Right ventricle myocardium superior (tissue), 1 donor: ENCODE measurements around the gene TGFB2. TPM values are rescaled to one million over a fixed set of nuclear protein-coding genes. Genes with fewer than 3 reads are reported as not detected.
A peak's percentile ranks its signal among the peaks of the same experiment; 100 is the strongest.

ENCODE experiments used
- ATAC-seq: fragments of 200-7000 bp; cut with Tn5 transposase; one replicate; pipeline ENCODE4 v1.9.1; 2020; ENCODE audit warnings: mild to moderate bottlenecking; ENCODE audit not compliant: poor library complexity
- DNase-seq: peaks from one replicate; pipeline ENCODE4 v3.0.0-alpha.2; 2020
- intact Hi-C: fragments of 100-400 bp; cut with DNase I; formaldehyde crosslinking; loops from one replicate; pipeline ENCODE4 v1.11.2; 2022
- total RNA-seq: library from RNA; stranded (reverse); fragmentation: NEBNext Ultra II Directional; extraction: Animal tissue kit (Norgen Biotek cat#: 25700); gene quantifications from one replicate; pipeline ENCODE4 v1.2.1, GENCODE V29; 2021
- donor health status: DM: no; HTN: yes; CAD: no; lungs with severe emphysema.

Gene TGFB2
- total RNA-seq, 1 donor from 2014 or later: 1.5 TPM

- ATAC-seq: no peak
These were observed 6.9 kb downstream of the TGFB2 start for GRCh38 chr1:218352075-218352438.

GRCh38 chr1:218353656-218354055 is 8.5 kb downstream of the TGFB2 start:
- DNase-seq (no peak), ATAC-seq (no peak)
- intact Hi-C loops: no loop called here

More at GRCh38 chr1:218352075-218352438, 6.9 kb downstream of the TGFB2 start:
- intact Hi-C loops: no loop called here
- DNase-seq: no peak

DNA sequence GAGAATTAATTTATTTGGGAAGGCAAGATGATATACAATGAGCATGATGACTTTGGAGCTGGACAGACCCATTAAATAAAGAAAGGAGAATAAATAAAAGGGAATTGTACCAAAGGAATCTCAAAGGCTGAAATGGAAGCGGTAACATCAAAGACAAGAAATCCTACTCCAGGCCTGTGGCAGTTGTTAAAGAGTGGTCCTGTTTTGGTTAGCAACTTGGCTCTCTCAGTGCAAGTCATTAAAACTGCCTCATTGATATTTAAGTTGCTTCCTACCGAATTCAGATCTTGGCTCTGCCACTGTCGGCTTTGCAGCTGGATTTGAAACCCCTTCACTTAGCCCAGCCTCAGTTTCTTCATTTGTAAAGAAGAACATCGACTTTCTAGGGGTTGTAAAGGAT is 10.1 kb downstream of the TGFB2 start:
- intact Hi-C loops: no loop called here
- ATAC-seq (no peak), DNase-seq (no peak)

- ATAC-seq: peak; percentile 38
- intact Hi-C loops: no loop called here
These were observed 12.2 kb downstream of the TGFB2 start for GRCh38 chr1:218357211-218357892.

GRCh38 chr1:218357893-218358232 is 12.7 kb downstream of the TGFB2 start:
- no peak for ATAC-seq

More at GRCh38 chr1:218357211-218357892, 12.2 kb downstream of the TGFB2 start:
- no peak for DNase-seq

DNA sequence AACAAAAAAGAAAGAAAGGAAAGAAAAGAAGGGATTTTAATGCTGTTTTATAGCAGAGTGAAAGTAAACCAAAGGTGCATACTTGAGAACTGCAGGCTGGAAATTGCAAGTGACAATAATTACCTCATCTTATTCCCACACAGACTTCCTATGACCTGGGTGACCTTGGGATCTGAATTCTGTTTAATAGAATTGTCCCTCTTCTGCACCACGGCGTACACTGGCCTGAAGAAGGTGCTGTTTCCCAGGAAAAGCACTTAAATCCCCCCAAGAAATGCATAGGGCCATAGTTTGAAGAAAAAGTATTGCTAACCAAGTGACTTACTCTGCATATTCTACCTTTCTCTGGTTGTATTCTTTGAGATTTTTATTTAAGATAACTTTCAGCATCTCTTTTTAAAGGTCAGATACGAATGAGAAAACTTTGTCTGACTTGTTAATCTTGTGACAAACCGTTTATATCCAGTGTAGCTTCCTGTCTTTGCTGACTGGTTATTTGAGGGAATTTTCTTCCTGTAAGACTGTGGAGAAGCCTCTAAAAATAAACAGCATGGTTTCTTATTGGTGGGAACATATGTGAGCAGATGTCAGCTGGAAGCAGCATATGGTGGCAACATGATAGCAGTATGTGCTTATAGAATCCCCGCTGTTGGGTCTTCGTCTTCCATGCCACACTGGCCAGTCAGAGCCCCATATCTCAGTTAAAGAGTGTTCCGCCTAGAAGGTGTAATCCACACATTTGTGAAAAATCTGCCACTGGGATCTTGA is 16.3 kb downstream of the TGFB2 start:
- intact Hi-C loops: loop anchor here (10.0 kb wide), 1 partner anchor 153 kb away; no protein-coding TSS in a partner anchor
- DNase-seq (no peak), ATAC-seq (no peak)

More at GRCh38 chr1:218357893-218358232, 12.7 kb downstream of the TGFB2 start:
- no peak for DNase-seq
- intact Hi-C loops: no loop called here

DNA sequence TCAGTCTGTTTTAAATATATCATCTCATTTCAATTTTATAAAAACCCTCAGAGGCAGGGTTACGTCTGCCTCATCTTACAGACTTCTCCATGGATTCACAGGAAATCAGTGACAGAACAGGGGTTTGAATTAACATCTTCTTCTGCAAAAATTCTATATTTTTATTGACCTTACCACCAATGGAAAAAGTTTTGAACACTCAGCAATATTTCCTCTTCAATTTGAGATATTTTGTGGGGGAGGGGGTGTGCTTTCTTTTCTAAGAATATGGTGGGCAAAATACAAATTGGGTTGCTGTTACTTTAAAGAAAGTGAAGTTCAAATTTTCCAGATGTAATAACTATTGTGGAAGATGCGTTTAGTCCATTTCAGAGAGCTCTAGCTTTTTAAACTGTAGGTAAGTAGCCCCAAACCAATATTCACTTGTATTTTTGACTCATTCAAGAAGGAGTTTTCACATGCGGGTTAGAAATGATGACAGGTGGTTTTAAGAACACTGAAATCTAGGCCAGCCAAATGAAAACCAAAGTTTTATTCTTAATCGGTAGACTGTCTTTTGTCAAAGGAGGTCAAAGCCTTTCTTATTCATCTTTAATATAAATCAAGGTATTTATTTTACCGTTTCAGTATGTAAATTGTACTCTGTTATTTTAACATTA is 17.4 kb downstream of the TGFB2 start:
- DNase-seq: no peak
- ATAC-seq: no peak
- intact Hi-C loops: loop anchor here (10.0 kb wide), 1 partner anchor 152 kb away; no protein-coding TSS in a partner anchor

GRCh38 chr1:218363141-218363540 is 18.0 kb downstream of the TGFB2 start:
- DNase-seq (no peak), ATAC-seq (no peak)
- intact Hi-C loops: loop anchor here (10.0 kb wide), 1 partner anchor 152 kb away; no protein-coding TSS in a partner anchor

- DNase-seq: no peak
- no peak for ATAC-seq
- intact Hi-C loops: loop anchor here (10.0 kb wide), 1 partner anchor 151 kb away; no protein-coding TSS in a partner anchor
These were observed 19.0 kb downstream of the TGFB2 start for GRCh38 chr1:218364028-218364710.

GRCh38 chr1:218365226-218365999 is 20.3 kb downstream of the TGFB2 start:
- DNase-seq (no peak), ATAC-seq (peak; percentile 32)
- intact Hi-C loops: loop anchor here (10.0 kb wide), 1 partner anchor 149 kb away; no protein-coding TSS in a partner anchor

GRCh38 chr1:218366322-218367052 is 21.4 kb downstream of the TGFB2 start:
- intact Hi-C loops: loop anchor here (10.0 kb wide), 1 partner anchor 148 kb away; no protein-coding TSS in a partner anchor
- ATAC-seq (no peak), DNase-seq (no peak)

- intact Hi-C loops: loop anchor here (10.0 kb wide), 1 partner anchor 148 kb away; no protein-coding TSS in a partner anchor
- DNase-seq: no peak
- ATAC-seq: no peak
These were observed 22.0 kb downstream of the TGFB2 start for GRCh38 chr1:218367118-218367517.

GRCh38 chr1:218368686-218369085 is 23.6 kb downstream of the TGFB2 start:
- intact Hi-C loops: loop anchor here (10.0 kb wide), 1 partner anchor 146 kb away; no protein-coding TSS in a partner anchor
- DNase-seq: no peak
- ATAC-seq: no peak

GRCh38 chr1:218369688-218370511 is 24.8 kb downstream of the TGFB2 start:
- peak; percentile 60 for ATAC-seq
- DNase-seq: no peak
- intact Hi-C loops: loop anchor here (10.0 kb wide), 1 partner anchor 145 kb away; no protein-coding TSS in a partner anchor

GRCh38 chr1:218371927-218372672 is 27.0 kb downstream of the TGFB2 start:
- intact Hi-C loops: no loop called here
- ATAC-seq: peak; percentile 73
- no peak for DNase-seq
